ENCODE results near the gene SYNPO.
A peak's percentile ranks its signal among the peaks of the same experiment; 100 is the strongest.

The SYNPO gene

GRCh38 chr5:150700246-150700593 lies 59.8 kb downstream of the SYNPO start:
- Histone ChIP-seq H3K27ac (ENCODE audit: low read length) (peak overlapping the region; percentile 76; the same call in 1 of the 2 replicates), H3K79me2 (ENCODE audit: low read length) (peaks cover 32% of the 10 kb centered on the region), H3K4me1 (ENCODE audit: low read length) (peaks cover 17% of the 10 kb centered on the region), H3K9me3 (replicated peaks; ENCODE audit: insufficient read depth, low read length) (no peaks in the 10 kb centered on the region), H3K9me2 (replicated peaks; ENCODE audit: insufficient read depth, low read length) (no peaks in the 10 kb centered on the region), H3F3A (ENCODE audit: insufficient read depth, low read length) (peaks cover 11% of the 10 kb centered on the region), H3K9ac (ENCODE audit: low read length) (peak overlapping the region; percentile 98), H3K4me2 (ENCODE audit: low read depth, low read length) (peak overlapping the region; percentile 80), H3K36me3 (replicated peaks; ENCODE audit: insufficient read depth, low read length) (peaks cover 9% of the 10 kb centered on the region; the same call in 1 of the 2 replicates), H3K27me3 (replicated peaks; ENCODE audit: insufficient read depth, low read length) (no peaks in the 10 kb centered on the region), H3K4me3 (ENCODE audit: low read length) (peak overlapping the region; percentile 99), H2AFZ (ENCODE audit: low read length) (peak overlapping the region; percentile 98), H4K20me1 (ENCODE audit: insufficient read depth, low read length) (0 out of 2 replicates have a peak, but pooled peaks cover 3% of the 10 kb centered on the region)
- peak; percentile 11 for DNase-seq
- TF ChIP-seq EZH2 (optimal IDR thresholded peaks at IDR 0.05; ENCODE audit: low read depth, low read length) (no peak), CTCF (IDR thresholded peaks at IDR 0.05; ENCODE audit: low read length) (no peak), EZH2phosphoT487 (IDR thresholded peaks at IDR 0.05; ENCODE audit: low read length) (no peak)

- H3K4me2 ChIP-seq (ENCODE audit: low read depth, low read length): peak within 1 kb of the TSS; percentile 80
- no peaks in the 10 kb centered on the region for H3K27me3 ChIP-seq (replicated peaks; ENCODE audit: insufficient read depth, low read length)
- 0 out of 2 replicates have a peak, but pooled peaks cover 3% of the 10 kb centered on the region for H4K20me1 ChIP-seq (ENCODE audit: insufficient read depth, low read length)
- peaks cover 17% of the 10 kb centered on the region for H3K4me1 ChIP-seq (ENCODE audit: low read length)
- H3K79me2 ChIP-seq (ENCODE audit: low read length): peaks cover 32% of the 10 kb centered on the region
- H2AFZ ChIP-seq (ENCODE audit: low read length): peak within 1 kb of the TSS; percentile 98
- TF ChIP-seq CTCF (IDR thresholded peaks at IDR 0.05; ENCODE audit: low read length) (peak; percentile 59), EZH2 (optimal IDR thresholded peaks at IDR 0.05; ENCODE audit: low read depth, low read length) (no peak), EZH2phosphoT487 (IDR thresholded peaks at IDR 0.05; ENCODE audit: low read length) (no peak)
- peaks cover 11% of the 10 kb centered on the region for H3F3A ChIP-seq (ENCODE audit: insufficient read depth, low read length)
- H3K9me2 ChIP-seq (replicated peaks; ENCODE audit: insufficient read depth, low read length): no peaks in the 10 kb centered on the region
- no peaks in the 10 kb centered on the region for H3K9me3 ChIP-seq (replicated peaks; ENCODE audit: insufficient read depth, low read length)
- peaks cover 9% of the 10 kb centered on the region; the same call in 1 of the 2 replicates for H3K36me3 ChIP-seq (replicated peaks; ENCODE audit: insufficient read depth, low read length)
- DNase-seq: peak; percentile 94
- peak within 1 kb of the TSS; percentile 76 for H3K27ac ChIP-seq (ENCODE audit: low read length)
- H3K9ac ChIP-seq (ENCODE audit: low read length): peak within 1 kb of the TSS; percentile 98
- peak within 1 kb of the TSS; percentile 99 for H3K4me3 ChIP-seq (ENCODE audit: low read length)
Measured at GRCh38 chr5:150700594-150701377, 60.3 kb downstream of the SYNPO start, which contains the start of gene RBM22. RBM22 (minus strand) TSS chr5:150701062; CDS start chr5:150700985, 77 bp downstream.

GRCh38 chr5:150703762-150704161 lies 63.3 kb downstream of the SYNPO start:
- H3K9ac ChIP-seq (ENCODE audit: low read length): no peak overlapping the region
- peaks cover 24% of the 10 kb centered on the region for H3K79me2 ChIP-seq (ENCODE audit: low read length)
- no peaks in the 10 kb centered on the region for H3K36me3 ChIP-seq (replicated peaks; ENCODE audit: insufficient read depth, low read length)
- no peak overlapping the region for H3K27ac ChIP-seq (ENCODE audit: low read length)
- DNase-seq: no peak
- peaks cover 17% of the 10 kb centered on the region for H3K4me1 ChIP-seq (ENCODE audit: low read length)
- no peaks in the 10 kb centered on the region for H3K9me3 ChIP-seq (replicated peaks; ENCODE audit: insufficient read depth, low read length)
- H3K4me3 ChIP-seq (ENCODE audit: low read length): no peak overlapping the region
- H2AFZ ChIP-seq (ENCODE audit: low read length): no peak overlapping the region
- no peak for TF ChIP-seq EZH2 (optimal IDR thresholded peaks at IDR 0.05; ENCODE audit: low read depth, low read length)
- no peak for TF ChIP-seq CTCF (IDR thresholded peaks at IDR 0.05; ENCODE audit: low read length)
- no peak for TF ChIP-seq EZH2phosphoT487 (IDR thresholded peaks at IDR 0.05; ENCODE audit: low read length)
- H3K27me3 ChIP-seq (replicated peaks; ENCODE audit: insufficient read depth, low read length): no peaks in the 10 kb centered on the region
- no peak overlapping the region for H3K4me2 ChIP-seq (ENCODE audit: low read depth, low read length)
- no peaks in the 10 kb centered on the region for H3K9me2 ChIP-seq (replicated peaks; ENCODE audit: insufficient read depth, low read length)
- H3F3A ChIP-seq (ENCODE audit: insufficient read depth, low read length): peaks cover 14% of the 10 kb centered on the region
- 0 out of 2 replicates have a peak, but pooled peaks cover 3% of the 10 kb centered on the region for H4K20me1 ChIP-seq (ENCODE audit: insufficient read depth, low read length)
